ENCODE results near the gene SYDE1. TPM values are rescaled to one million over a fixed set of nuclear protein-coding genes. Genes with fewer than 3 reads are reported as not detected.

Gene SYDE1
- total RNA-seq, 4 donors from 2014 or later = 15.4 to 60.9 (median 22.8) TPM

DNA sequence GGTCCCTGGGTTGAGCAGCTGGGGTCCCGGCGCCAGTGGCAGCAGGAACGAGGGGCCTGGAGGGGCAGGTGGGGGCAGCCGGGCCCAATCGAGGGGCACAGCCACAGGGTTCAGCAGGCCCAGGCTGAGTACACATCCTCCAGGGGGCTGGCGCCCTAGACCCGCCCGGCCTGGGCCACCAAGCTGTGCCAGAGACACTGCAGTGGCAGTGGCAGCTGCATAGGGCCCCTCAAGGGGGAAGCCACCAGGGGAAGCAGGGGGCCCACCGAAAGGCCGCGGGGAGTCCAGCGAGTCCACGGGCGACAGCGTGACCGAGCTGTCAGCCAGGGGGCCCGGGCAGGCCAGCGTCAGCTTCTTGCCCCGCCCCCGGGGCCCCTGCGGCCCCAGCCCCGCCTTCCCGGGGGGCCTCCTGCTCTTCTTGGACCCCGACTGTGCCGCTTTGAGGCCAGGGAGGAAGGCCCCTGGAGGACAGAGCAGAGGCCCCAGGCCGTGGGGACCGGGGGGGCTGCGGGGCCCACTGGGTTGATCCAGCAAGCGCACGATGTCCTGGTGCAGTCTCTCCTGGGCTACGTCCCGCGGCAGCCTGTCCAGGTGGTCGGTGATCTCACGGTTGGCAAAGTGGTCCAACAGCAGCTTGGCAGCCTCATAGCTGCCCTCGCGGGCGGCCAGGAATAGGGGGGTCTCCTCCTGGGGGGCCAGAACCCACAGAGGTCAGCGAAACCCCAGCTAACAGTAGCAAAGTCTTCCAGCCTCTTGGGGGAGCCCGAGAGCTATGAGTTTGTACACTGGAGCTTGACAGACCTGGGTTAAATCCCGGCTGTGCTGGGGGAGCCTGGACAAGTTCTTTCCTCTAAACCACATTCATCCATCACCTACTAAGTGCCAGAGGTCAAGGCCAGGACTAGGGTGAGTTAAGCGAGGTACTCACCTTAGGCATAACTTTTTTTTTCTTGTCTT is 54.1 kb downstream of the SYDE1 start:
- no peaks in the 10 kb centered on the region for H3K36me3 ChIP-seq
- no peak overlapping the region for H3K27ac ChIP-seq
- intact Hi-C loops (cut with DNase I; ENCODE audit: low total_unique reads) = no loop called here
- TF ChIP-seq POLR2A (IDR thresholded peaks at IDR 0.05) = no peak
- TF ChIP-seq, protein P1, sequence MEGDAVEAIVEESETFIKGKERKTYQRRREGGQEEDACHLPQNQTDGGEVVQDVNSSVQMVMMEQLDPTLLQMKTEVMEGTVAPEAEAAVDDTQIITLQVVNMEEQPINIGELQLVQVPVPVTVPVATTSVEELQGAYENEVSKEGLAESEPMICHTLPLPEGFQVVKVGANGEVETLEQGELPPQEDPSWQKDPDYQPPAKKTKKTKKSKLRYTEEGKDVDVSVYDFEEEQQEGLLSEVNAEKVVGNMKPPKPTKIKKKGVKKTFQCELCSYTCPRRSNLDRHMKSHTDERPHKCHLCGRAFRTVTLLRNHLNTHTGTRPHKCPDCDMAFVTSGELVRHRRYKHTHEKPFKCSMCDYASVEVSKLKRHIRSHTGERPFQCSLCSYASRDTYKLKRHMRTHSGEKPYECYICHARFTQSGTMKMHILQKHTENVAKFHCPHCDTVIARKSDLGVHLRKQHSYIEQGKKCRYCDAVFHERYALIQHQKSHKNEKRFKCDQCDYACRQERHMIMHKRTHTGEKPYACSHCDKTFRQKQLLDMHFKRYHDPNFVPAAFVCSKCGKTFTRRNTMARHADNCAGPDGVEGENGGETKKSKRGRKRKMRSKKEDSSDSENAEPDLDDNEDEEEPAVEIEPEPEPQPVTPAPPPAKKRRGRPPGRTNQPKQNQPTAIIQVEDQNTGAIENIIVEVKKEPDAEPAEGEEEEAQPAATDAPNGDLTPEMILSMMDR (IDR thresholded peaks at IDR 0.05) = no peak
- peaks cover 0 to 12% of the 10 kb centered on the region in 2 donors for H3K9me3 ChIP-seq
- H3K4me3 ChIP-seq = no peak overlapping the region
- H3K27me3 ChIP-seq = no peaks in the 10 kb centered on the region
- no peak for DNase-seq
- H3K4me1 ChIP-seq = no peaks in the 10 kb centered on the region

Small RNA genes lying within 50 kb of the gene (small RNA-seq; reads per million reads assigned to genes)
- gene RNU6-782P = not detected

Other genes with a start within 250 kb of the SYDE1 start
- not detected for gene OR7A17, start 221.3 kb upstream of the SYDE1 start, total RNA-seq
- not detected for gene OR7C2, start 165.9 kb upstream of the SYDE1 start, total RNA-seq
- gene SLC1A6, start 127.5 kb upstream of the SYDE1 start, total RNA-seq = under 1 TPM in 1 of 4 donors, not detected in 3; 0.41 TPM
- not detected for gene CASP14, start 57.9 kb upstream of the SYDE1 start, total RNA-seq
- not detected for gene OR1I1, start 25.2 kb upstream of the SYDE1 start, total RNA-seq
- 100 to 1,000 TPM in 2 of 4 donors, 10 to 100 TPM in 1, 1 to 10 TPM in 1; 9.4 to 166 (median 96.9) TPM for gene NOTCH3, start 93.6 kb downstream of the SYDE1 start, total RNA-seq
- under 1 TPM in 2 of 4 donors, not detected in 2; 0.35 to 0.64 TPM for gene EPHX3, start 125.0 kb downstream of the SYDE1 start, total RNA-seq
- 100 to 1,000 TPM in 1 of 4 donors, 10 to 100 TPM in 2, 1 to 10 TPM in 1; 5.6 to 156 (median 16.6) TPM for gene BRD4, start 225.1 kb downstream of the SYDE1 start, total RNA-seq

All from uterus (tissue), 4 donors.